K562 (cell line): ENCODE results near the gene KCNC3. TPM values are rescaled to one million over a fixed set of nuclear protein-coding genes. Genes with fewer than 3 reads are reported as not detected.

ENCODE experiments used
- ATAC-seq: fragments of 200-7000 bp; cut with Tn5 transposase; 3 replicates; pipeline ENCODE4 v1.9.1; 2020; ENCODE audit warnings: moderate library complexity
- BruUV-seq: library from RNA; stranded (reverse); fragments of 400-500 nt; replicated peaks from 2 replicates; lab custom pipeline; 2021; lab: Mats Ljungman, UMichigan
- CTCF ChIA-PET: fragments of 300-600 bp; formaldehyde crosslinking; extraction: SDS; loops from one replicate; lab custom pipeline; 2021; ENCODE audit warnings: low intra/inter-chr PET ratio; lab: Yijun Ruan, JAX
- POLR2A ChIA-PET: fragments of 300-600, 350-650 bp; sonication (Branson Sonifier 250); formaldehyde crosslinking; extraction: SDS; loops from one replicate; lab custom pipeline; 2021; ENCODE audit warnings: antibody characterized with exemption, inconsistent platforms; lab: Yijun Ruan, JAX
- DNase-seq, 4 experiments: peaks; one replicate each; pipeline versions ENCODE4 v3.0.0 to v3.0.0-alpha.2; 2011 to 2018; ENCODE audit warnings: low spot score in 3 of 4, mixed read lengths in 3 of 4; ENCODE audit errors: extremely low read depth in 1 of 4
- FAIRE-seq: peaks from 2 replicates; lab custom pipeline; 2011; peaks lifted over from hg19 to GRCh38; lab: Jason Lieb, UNC
- H2AFZ ChIP-seq: 2 replicates; pipeline ENCODE4 v1.6.0; 2011; ENCODE audit warnings: low read depth, low read length, control low read depth, inconsistent platforms
- H3K27ac ChIP-seq: fragments of 200-600 bp; 3 replicates; pipeline ENCODE4 v1.8.0; 2011; ENCODE audit warnings: low read depth, mild to moderate bottlenecking, control low read depth, inconsistent platforms, low read length, moderate library complexity, mixed read lengths; ENCODE audit errors: extremely low read depth
- H3K27me3 ChIP-seq, 2 experiments: fragments of 300-600 bp in 1 of 2; 2 replicates in 1 of 2; 3 replicates in 1 of 2; pipeline versions ENCODE4 v1.6.0 to v1.8.0; 2011; ENCODE audit warnings: inconsistent platforms in 2 of 2, low read length in 2 of 2, mild to moderate bottlenecking in 1 of 2, mixed read lengths in 1 of 2, moderate library complexity in 1 of 2; ENCODE audit not compliant: control insufficient read depth in 2 of 2, insufficient read depth in 2 of 2
- H3K36me3 ChIP-seq: fragments of 300-600 bp; 3 replicates; pipeline ENCODE4 v1.8.0; 2011; ENCODE audit warnings: mild to moderate bottlenecking, low read length, inconsistent platforms; ENCODE audit not compliant: control insufficient read depth, insufficient read depth
- H3K4me1 ChIP-seq, 2 experiments: fragments of 200-600 bp in 1 of 2; replicated peaks in 1 of 2; 2 replicates in 1 of 2; 3 replicates in 1 of 2; pipeline versions ENCODE4 v1.5.1 to v1.8.0; 2011; ENCODE audit warnings: inconsistent platforms in 2 of 2, low read length in 2 of 2, mild to moderate bottlenecking in 1 of 2, mixed read lengths in 1 of 2, moderate library complexity in 1 of 2; ENCODE audit not compliant: control insufficient read depth in 2 of 2, insufficient read depth in 2 of 2
- H3K4me2 ChIP-seq: 2 replicates; pipeline ENCODE4 v1.6.1; 2011; ENCODE audit warnings: low read length, control low read depth, inconsistent platforms, mixed read lengths; ENCODE audit not compliant: insufficient read depth
- H3K4me3 ChIP-seq: fragments of 200-600 bp; sonication (generic), shearing (Covaris generic); 2 replicates; pipeline ENCODE4 v1.5.1; 2016; ENCODE audit warnings: control low read depth, inconsistent platforms
- H3K79me2 ChIP-seq: fragments of 200-600 bp; 3 replicates; pipeline ENCODE4 v1.8.0; 2011; ENCODE audit warnings: low read length, inconsistent platforms; ENCODE audit not compliant: control insufficient read depth, insufficient read depth
- H3K9ac ChIP-seq, 2 experiments: 2 replicates each; pipeline versions ENCODE4 v1.6.0 to v1.6.1; 2011; ENCODE audit warnings: low read depth in 2 of 2, low read length in 2 of 2, control low read depth in 1 of 2, inconsistent platforms in 1 of 2, mild to moderate bottlenecking in 1 of 2, mixed read lengths in 1 of 2; ENCODE audit not compliant: insufficient read depth in 1 of 2
- H3K9me1 ChIP-seq: one replicate; pipeline ENCODE4 v1.6.0; 2011; ENCODE audit warnings: inconsistent platforms, mild to moderate bottlenecking, low read length, moderate library complexity; ENCODE audit not compliant: control insufficient read depth, insufficient read depth
- H3K9me3 ChIP-seq: replicated peaks from 2 replicates; pipeline ENCODE4 v1.5.1; 2011; ENCODE audit warnings: low read depth, low read length, inconsistent platforms; ENCODE audit not compliant: control insufficient read depth, insufficient read depth
- H4K20me1 ChIP-seq: replicated peaks from 2 replicates; pipeline ENCODE4 v1.6.1; 2011; ENCODE audit warnings: low read length, inconsistent platforms, mixed read lengths; ENCODE audit not compliant: control insufficient read depth, insufficient read depth
- ADNP ChIP-seq: fragments of 200-800 bp; sonication (Bioruptor generic); IDR thresholded peaks from 2 replicates; pipeline ENCODE4 v1.6.1; 2016; ENCODE audit warnings: missing genetic modification characterization, missing compliant biosample characterization
- ARID2 ChIP-seq: fragments of 450-650 bp; IDR thresholded peaks from 2 replicates; pipeline ENCODE4 v1.6.1; 2017; ENCODE audit warnings: antibody characterized with exemption, mild to moderate bottlenecking
- BCOR ChIP-seq: fragments of 450-650 bp; IDR thresholded peaks from 2 replicates; pipeline ENCODE4 v1.6.1; 2016
- BRD4 ChIP-seq: fragments of 200-600 bp; sonication (generic); IDR thresholded peaks from 2 replicates; pipeline ENCODE4 v1.6.1; 2017; ENCODE audit warnings: inconsistent platforms
- CEBPB ChIP-seq: fragments of 450-650 bp; IDR thresholded peaks from 2 replicates; pipeline ENCODE4 v1.6.1; 2016; ENCODE audit warnings: missing genetic modification characterization, missing compliant biosample characterization
- KDM1A ChIP-seq, 2 experiments: fragments of 450-650 bp; IDR thresholded peaks; 2 replicates each; pipeline ENCODE4 v1.6.1; 2016; ENCODE audit warnings: mild to moderate bottlenecking in 2 of 2
- PREB ChIP-seq: sonication (generic); formaldehyde crosslinking; IDR thresholded peaks from 2 replicates; pipeline ENCODE4 v1.8.1; 2023; ENCODE audit warnings: mild to moderate bottlenecking, missing genetic modification reagents
- RBM25 ChIP-seq: fragments of 200-400 bp; formaldehyde crosslinking; IDR thresholded peaks from 2 replicates; pipeline ENCODE4 v1.6.1; 2018; ENCODE audit warnings: low read length, low read depth, moderate library complexity; ENCODE audit not compliant: severe bottlenecking
- SMAD1 ChIP-seq: fragments of 150-350 bp; IDR thresholded peaks from 2 replicates; pipeline ENCODE4 v1.6.1; 2014; ENCODE audit warnings: low read length, low read depth; ENCODE audit not compliant: partially characterized antibody
- SUPT5H ChIP-seq: fragments of 450-650 bp; IDR thresholded peaks from 2 replicates; pipeline ENCODE4 v1.6.1; 2016
- TFE3 ChIP-seq: fragments of 450-650 bp; formaldehyde crosslinking; IDR thresholded peaks from 2 replicates; pipeline ENCODE4 v1.4.0; 2020; ENCODE audit warnings: mild to moderate bottlenecking, mixed read lengths
- U2AF2 ChIP-seq: fragments of 200-400 bp; formaldehyde crosslinking; optimal IDR thresholded peaks from 2 replicates; pipeline ENCODE3; 2017; ENCODE audit warnings: low read depth, mild to moderate bottlenecking, low read length
- WGBS: fragments of 100-300 bp; shearing (Covaris generic); methylation state at CpG from one replicate; pipeline ENCODE4 v1.1.6; 2016; ENCODE audit warnings: low coverage, mixed read lengths; ENCODE audit not compliant: insufficient coverage; ENCODE audit errors: missing lambda C conversion rate; 5-methylcytosine and 5-hydroxymethylcytosine counted together
- in situ Hi-C: fragments of 300-500 bp; cut with MboI; formaldehyde crosslinking; loops from 4 replicates; pipeline ENCODE4 v1.15.0; 2018; ENCODE audit warnings: inconsistent platforms, mixed read lengths
- intact Hi-C: fragments of 100-400 bp; cut with micrococcal nuclease; formaldehyde crosslinking; loops from 2 replicates; pipeline ENCODE4 v1.14.2; 2022
- polyA plus RNA-seq, 8 experiments: library from polyadenylated mRNA; depleted of rRNA in 4 of 8; stranded (reverse) in 5 of 8; unstranded in 3 of 8; fragments of >200 nt; fragmentation: Nextera tagmentation in 2 of 8; fragmentation: Illumina TruSeq in 1 of 8; extraction: Ambion mirVana in 2 of 8; extraction: Trizol in 1 of 8; gene quantifications; 2 replicates each; pipeline versions ENCODE4 v1.2.1 to v1.2.3, GENCODE V29; 2011 to 2014; ENCODE audit warnings: inconsistent platforms in 1 of 8, missing spikeins in 1 of 8
- total RNA-seq, 7 experiments: library from RNA; depleted of rRNA in 6 of 7; stranded (reverse); fragments of >200 nt in 6 of 7; fragmentation: Illumina TruSeq in 2 of 7; extraction: Trizol in 2 of 7; gene quantifications; 2 replicates each; pipeline versions ENCODE4 v1.2.1 to v1.2.3, GENCODE V29; 2011 to 2021; ENCODE audit warnings: low replicate concordance in 1 of 7

Gene KCNC3
- total and polyA plus RNA-seq, 9 of the 15 experiments (the other 6 are each of a cell fraction or from before 2014, with no cell fraction given), result 0.03 to 26.2 (median 2.0) TPM

- POLR2A ChIA-PET, result no interaction called here
These were observed 55.4 kb downstream of the KCNC3 start for GRCh38 chr19:50273821-50274220.

More at GRCh38 chr19:50273821-50274220, 55.4 kb downstream of the KCNC3 start:
- 21% methylated on average over 7 of the region's 7 CpGs for WGBS
- Histone ChIP-seq H3K9me1 (peaks cover 5% of the 10 kb centered on the region), H3K27ac (no peak overlapping the region), H3K9me3 (no peaks in the 10 kb centered on the region), H3K9ac (no peak overlapping the region), H3K36me3 (no peaks in the 10 kb centered on the region), H3K4me1 (peaks cover 10 to 30% of the 10 kb centered on the region in 2 experiments; a peak in 4 of 5 replicates), H2AFZ (no peak overlapping the region), H3K79me2 (no peaks in the 10 kb centered on the region), H4K20me1 (no peaks in the 10 kb centered on the region), H3K27me3 (peaks cover 0 to 21% of the 10 kb centered on the region in 2 experiments; a peak in 3 of 5 replicates), H3K4me3 (no peak overlapping the region), H3K4me2 (no peak overlapping the region)
- TF ChIP-seq BCOR (peak; percentile 56), ARID2 (no peak), KDM1A (IDR thresholded peaks at IDR 0.05) (peak; percentile 68 to 72; a peak in 3 of 4 replicates), TFE3 (peak; percentile 62), RBM25 (peak; percentile 86), PREB (no peak), SMAD1 (no peak), CEBPB (tag) (no peak), SUPT5H (no peak), ADNP (peak; percentile 79), U2AF2 (no peak), BRD4 (no peak)
- no TSS peak for BruUV-seq
- CTCF ChIA-PET, result no interaction called here
- in situ Hi-C loops (no loop called here), intact Hi-C loops (no loop called here)
- ATAC-seq (no peak), FAIRE-seq (no peak), DNase-seq (no peak)
